Nephron progenitor cell (in vitro differentiated cells): Measurements from ENCODE around the gene MAGI1.

Experiments used
- DNase-seq: peaks from one replicate; pipeline ENCODE4 v3.0.0; 2021
- H3K27ac Mint-ChIP-seq: 2 replicates; pipeline ENCODE4 v1.8.0; 2021; ENCODE audit warnings: mild to moderate bottlenecking, moderate library complexity, mixed read lengths
- H3K27me3 Mint-ChIP-seq: 2 replicates; pipeline ENCODE4 v1.8.0; 2021; ENCODE audit warnings: mild to moderate bottlenecking, low read depth, mixed read lengths; ENCODE audit not compliant: poor library complexity
- H3K36me3 Mint-ChIP-seq: 2 replicates; pipeline ENCODE4 v1.8.0; 2021; ENCODE audit warnings: low read depth, mixed read lengths
- H3K4me1 Mint-ChIP-seq: 2 replicates; pipeline ENCODE4 v1.8.0; 2021; ENCODE audit warnings: mixed read lengths
- H3K4me3 Mint-ChIP-seq: 2 replicates; pipeline ENCODE4 v1.8.0; 2021; ENCODE audit warnings: mild to moderate bottlenecking, moderate library complexity, mixed read lengths
- H3K9me3 Mint-ChIP-seq: 2 replicates; pipeline ENCODE4 v1.8.0; 2021; ENCODE audit warnings: mild to moderate bottlenecking, moderate library complexity, mixed read lengths
- TF ChIP-seq, protein P1 (sequence below): fragments of 200-600 bp; sonication (generic); IDR thresholded peaks from 2 replicates; pipeline ENCODE4 v1.5.0; 2021; ENCODE audit warnings: antibody characterized with exemption

MAGI1 gene

GRCh38 chr3:66023738-66024385 lies 14.9 kb downstream of the MAGI1 start:
- Mint-ChIP-seq H3K36me3 (peaks cover 5% of the 10 kb centered on the region), H3K4me3 (no peak overlapping the region), H3K27me3 (peaks cover 4% of the 10 kb centered on the region), H3K9me3 (no peaks in the 10 kb centered on the region), H3K4me1 (peaks cover 29% of the 10 kb centered on the region), H3K27ac (no peak overlapping the region)
- DNase-seq, result no peak
- TF ChIP-seq, protein P1, sequence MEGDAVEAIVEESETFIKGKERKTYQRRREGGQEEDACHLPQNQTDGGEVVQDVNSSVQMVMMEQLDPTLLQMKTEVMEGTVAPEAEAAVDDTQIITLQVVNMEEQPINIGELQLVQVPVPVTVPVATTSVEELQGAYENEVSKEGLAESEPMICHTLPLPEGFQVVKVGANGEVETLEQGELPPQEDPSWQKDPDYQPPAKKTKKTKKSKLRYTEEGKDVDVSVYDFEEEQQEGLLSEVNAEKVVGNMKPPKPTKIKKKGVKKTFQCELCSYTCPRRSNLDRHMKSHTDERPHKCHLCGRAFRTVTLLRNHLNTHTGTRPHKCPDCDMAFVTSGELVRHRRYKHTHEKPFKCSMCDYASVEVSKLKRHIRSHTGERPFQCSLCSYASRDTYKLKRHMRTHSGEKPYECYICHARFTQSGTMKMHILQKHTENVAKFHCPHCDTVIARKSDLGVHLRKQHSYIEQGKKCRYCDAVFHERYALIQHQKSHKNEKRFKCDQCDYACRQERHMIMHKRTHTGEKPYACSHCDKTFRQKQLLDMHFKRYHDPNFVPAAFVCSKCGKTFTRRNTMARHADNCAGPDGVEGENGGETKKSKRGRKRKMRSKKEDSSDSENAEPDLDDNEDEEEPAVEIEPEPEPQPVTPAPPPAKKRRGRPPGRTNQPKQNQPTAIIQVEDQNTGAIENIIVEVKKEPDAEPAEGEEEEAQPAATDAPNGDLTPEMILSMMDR, result no peak

- H3K36me3 Mint-ChIP-seq, result peaks cover 5% of the 10 kb centered on the region
- peaks cover 35% of the 10 kb centered on the region for H3K4me1 Mint-ChIP-seq
- no peaks in the 10 kb centered on the region for H3K9me3 Mint-ChIP-seq
- H3K27me3 Mint-ChIP-seq, result peaks cover 4% of the 10 kb centered on the region
- DNase-seq, result no peak
- TF ChIP-seq, protein P1, result no peak
- no peak overlapping the region for H3K4me3 Mint-ChIP-seq
- no peak overlapping the region for H3K27ac Mint-ChIP-seq
Measured at GRCh38 chr3:66023229-66023628, 15.5 kb downstream of the MAGI1 start.

DNA sequence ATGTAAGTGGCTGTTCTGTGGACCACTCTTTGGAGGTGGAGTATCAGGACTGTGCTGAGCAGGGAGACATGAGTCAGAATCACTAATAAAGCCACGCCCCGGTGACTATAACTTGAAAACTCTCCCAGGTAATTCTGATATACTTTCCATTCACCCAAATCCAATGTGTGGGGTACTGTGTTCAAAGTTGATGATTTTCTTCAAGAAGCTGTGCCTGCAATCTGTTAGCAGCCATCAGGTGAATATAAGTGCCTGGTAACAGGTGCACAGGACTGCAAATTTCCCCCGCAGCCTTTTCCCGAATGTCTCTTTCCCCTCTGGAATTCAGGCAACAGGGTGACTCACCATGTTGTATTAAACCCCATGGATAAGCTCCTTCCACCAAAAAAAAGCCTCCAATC lies 17.0 kb downstream of the MAGI1 start:
- Mint-ChIP-seq H3K27me3 (peaks cover 4% of the 10 kb centered on the region), H3K27ac (no peak overlapping the region), H3K9me3 (no peaks in the 10 kb centered on the region), H3K4me3 (no peak overlapping the region), H3K36me3 (peaks cover 5% of the 10 kb centered on the region), H3K4me1 (peaks cover 50% of the 10 kb centered on the region)
- TF ChIP-seq, protein P1, result no peak
- no peak for DNase-seq

- no peak overlapping the region for H3K4me3 Mint-ChIP-seq
- TF ChIP-seq, protein P1, result no peak
- H3K4me1 Mint-ChIP-seq, result peaks cover 66% of the 10 kb centered on the region
- H3K27ac Mint-ChIP-seq, result no peak overlapping the region
- H3K36me3 Mint-ChIP-seq, result no peaks in the 10 kb centered on the region
- peaks cover 4% of the 10 kb centered on the region for H3K27me3 Mint-ChIP-seq
- no peak for DNase-seq
- no peaks in the 10 kb centered on the region for H3K9me3 Mint-ChIP-seq
Measured at GRCh38 chr3:66019896-66020295, 18.8 kb downstream of the MAGI1 start.

GRCh38 chr3:66018057-66019033 lies 20.4 kb downstream of the MAGI1 start:
- Mint-ChIP-seq H3K27me3 (peaks cover 4% of the 10 kb centered on the region), H3K4me3 (no peak overlapping the region), H3K9me3 (no peaks in the 10 kb centered on the region), H3K36me3 (no peaks in the 10 kb centered on the region), H3K27ac (peak overlapping the region; percentile 56), H3K4me1 (peaks cover 71% of the 10 kb centered on the region)
- DNase-seq, result no peak
- TF ChIP-seq, protein P1, result no peak
